Esophagus muscularis mucosa (tissue), 4 donors: ENCODE data around the gene IL22. TPM values are rescaled to one million over a fixed set of nuclear protein-coding genes. Genes with fewer than 3 reads are reported as not detected.

ENCODE experiments used
- DNase-seq: peaks from one replicate; pipeline ENCODE4 v3.0.0-alpha.2; 2017; ENCODE audit errors: extremely low spot score
- H3K27ac ChIP-seq, 4 donors: fragments of 200-600 bp; sonication (generic); replicated peaks in 1 of 4; 1 replicate in 3 of 4; 2 replicates in 1 of 4; pipeline ENCODE4 v1.5.1; 2016 to 2019; ENCODE audit warnings: mild to moderate bottlenecking in 1 of 4
- H3K27me3 ChIP-seq, 4 donors: fragments of 200-600 bp; sonication (generic); one replicate each; pipeline versions ENCODE4 v1.5.1 to v1.6.0; 2016 to 2019
- H3K36me3 ChIP-seq, 4 donors: fragments of 200-600 bp; sonication (generic); one replicate each; pipeline ENCODE4 v1.5.1; 2016 to 2019
- H3K4me1 ChIP-seq, 4 donors: fragments of 200-600 bp; sonication (generic); one replicate each; pipeline ENCODE4 v1.5.1; 2016 to 2019
- H3K4me3 ChIP-seq, 4 donors: fragments of 200-600 bp; sonication (generic); 1 replicate in 2 of 4; 2 replicates in 2 of 4; pipeline ENCODE4 v1.5.1; 2016 to 2019; ENCODE audit warnings: mild to moderate bottlenecking in 4 of 4, moderate library complexity in 1 of 4
- H3K9me3 ChIP-seq, 4 donors: fragments of 200-600 bp; sonication (generic); 1 replicate in 3 of 4; 2 replicates in 1 of 4; pipeline ENCODE4 v1.5.1; 2016 to 2019
- CTCF ChIP-seq, 3 experiments: fragments of 200-600 bp in 2 of 3; fragments of 450-650 bp in 1 of 3; sonication (generic) in 2 of 3; IDR thresholded peaks; one replicate each; pipeline ENCODE4 v1.5.1; 2017 to 2019; ENCODE audit warnings: antibody characterized with exemption in 3 of 3, mild to moderate bottlenecking in 2 of 3, moderate library complexity in 1 of 3
- EP300 ChIP-seq: sonication (generic); formaldehyde crosslinking; IDR thresholded peaks from one replicate; pipeline ENCODE4 v1.6.1; 2017; ENCODE audit warnings: antibody characterized with exemption
- POLR2A ChIP-seq: fragments of 450-650 bp; IDR thresholded peaks from one replicate; pipeline ENCODE4 v1.6.1; 2017; ENCODE audit warnings: antibody characterized with exemption, moderate library complexity, mild to moderate bottlenecking, low read depth
- POLR2AphosphoS5 ChIP-seq, 2 donors: sonication (generic); formaldehyde crosslinking; IDR thresholded peaks; one replicate each; pipeline ENCODE4 v1.6.1; 2017; ENCODE audit warnings: antibody characterized with exemption in 2 of 2
- WGBS: methylation state at CpG from one replicate; pipeline ENCODE4 v1.1.5; 2018; 5-methylcytosine and 5-hydroxymethylcytosine counted together
- intact Hi-C: fragments of 100-400 bp; cut with DNase I; formaldehyde crosslinking; loops from one replicate; pipeline ENCODE4 v1.15.1; 2023
- total RNA-seq, 4 donors: library from RNA; depleted of rRNA; stranded (reverse); fragments of >200 nt; gene quantifications; one replicate each; pipeline versions ENCODE4 v1.1.0 to v1.2.1, GENCODE V29; 2016

The IL22 gene
- total RNA-seq, 4 donors from 2014 or later = not detected

GRCh38 chr12:68233498-68233897 lies 19.9 kb downstream of the IL22 start:
- Histone ChIP-seq H3K36me3 (no peaks in the 10 kb centered on the region), H3K4me3 (no peak overlapping the region), H3K27ac (no peak overlapping the region), H3K9me3 (no peaks in the 10 kb centered on the region), H3K4me1 (peaks cover 10 to 20% (median 18%) of the 10 kb centered on the region in 4 donors), H3K27me3 (no peaks in the 10 kb centered on the region)
- intact Hi-C loops = no loop called here
- 89% methylated on average over 5 of the region's 5 CpGs for WGBS
- no peak for DNase-seq
- no peak for TF ChIP-seq POLR2A
- TF ChIP-seq EP300 = no peak
- TF ChIP-seq POLR2AphosphoS5 (IDR thresholded peaks at IDR 0.05) = no peak
- no peak for TF ChIP-seq CTCF (IDR thresholded peaks at IDR 0.05)

- no peaks in the 10 kb centered on the region for H3K36me3 ChIP-seq
- no peak overlapping the region for H3K4me3 ChIP-seq
- WGBS = 26% methylated on average over 3 of the region's 3 CpGs
- H3K4me1 ChIP-seq = peaks cover under 1 to 7% (median 5%) of the 10 kb centered on the region in 4 donors
- no peak for DNase-seq
- H3K9me3 ChIP-seq = no peaks in the 10 kb centered on the region
- no peak for TF ChIP-seq CTCF (IDR thresholded peaks at IDR 0.05)
- TF ChIP-seq POLR2AphosphoS5 (IDR thresholded peaks at IDR 0.05) = no peak
- no peak for TF ChIP-seq POLR2A
- TF ChIP-seq EP300 = no peak
- intact Hi-C loops = no loop called here
- no peaks in the 10 kb centered on the region for H3K27me3 ChIP-seq
- no peak overlapping the region for H3K27ac ChIP-seq
Measured at GRCh38 chr12:68231691-68232090, 21.7 kb downstream of the IL22 start.

GRCh38 chr12:68231229-68231628 lies 22.2 kb downstream of the IL22 start:
- intact Hi-C loops = no loop called here
- Histone ChIP-seq H3K4me1 (peaks cover 0 to 2% (median 2%) of the 10 kb centered on the region in 4 donors), H3K9me3 (no peaks in the 10 kb centered on the region), H3K4me3 (no peak overlapping the region), H3K36me3 (no peaks in the 10 kb centered on the region), H3K27me3 (no peaks in the 10 kb centered on the region), H3K27ac (no peak overlapping the region)
- no peak for TF ChIP-seq POLR2AphosphoS5 (IDR thresholded peaks at IDR 0.05)
- TF ChIP-seq POLR2A = no peak
- TF ChIP-seq CTCF (IDR thresholded peaks at IDR 0.05) = no peak
- DNase-seq = no peak

- DNase-seq = no peak
- Histone ChIP-seq H3K27me3 (no peaks in the 10 kb centered on the region), H3K4me1 (peaks cover 0 to under 1% (median 0%) of the 10 kb centered on the region in 4 donors), H3K4me3 (no peak overlapping the region), H3K36me3 (no peaks in the 10 kb centered on the region), H3K9me3 (no peaks in the 10 kb centered on the region), H3K27ac (no peak overlapping the region)
- TF ChIP-seq POLR2A = no peak
- TF ChIP-seq POLR2AphosphoS5 (IDR thresholded peaks at IDR 0.05) = no peak
- no peak for TF ChIP-seq EP300
- TF ChIP-seq CTCF (IDR thresholded peaks at IDR 0.05) = no peak
- WGBS = 86% methylated on average over 2 of the region's 2 CpGs
- intact Hi-C loops = loop anchor here (10.0 kb wide), 1 partner anchor 455 kb away; the partner anchor contains the start of gene NUP107
Measured at GRCh38 chr12:68229956-68230355, 23.4 kb downstream of the IL22 start.

GRCh38 chr12:68227356-68227755 lies 26.0 kb downstream of the IL22 start:
- no peak overlapping the region for H3K4me3 ChIP-seq
- DNase-seq = no peak
- no peaks in the 10 kb centered on the region for H3K9me3 ChIP-seq
- peaks cover 0 to 20% (median 9%) of the 10 kb centered on the region in 4 donors for H3K4me1 ChIP-seq
- no peak for TF ChIP-seq CTCF (IDR thresholded peaks at IDR 0.05)
- TF ChIP-seq POLR2A = no peak
- TF ChIP-seq EP300 = no peak
- TF ChIP-seq POLR2AphosphoS5 (IDR thresholded peaks at IDR 0.05) = no peak
- H3K36me3 ChIP-seq = no peaks in the 10 kb centered on the region
- 58% methylated on average over 3 of the region's 3 CpGs for WGBS
- H3K27ac ChIP-seq = no peak overlapping the region
- intact Hi-C loops = loop anchor here (10.0 kb wide), 1 partner anchor 457 kb away; the partner anchor contains the start of gene NUP107
- H3K27me3 ChIP-seq = no peaks in the 10 kb centered on the region
